Thoracic aorta (tissue), 2 donors: ENCODE measurements around the gene ANTXR1. TPM values are rescaled to one million over a fixed set of nuclear protein-coding genes. Genes with fewer than 3 reads are reported as not detected.
A peak's percentile ranks its signal among the peaks of the same experiment; 100 is the strongest.

ENCODE experiments used
- ATAC-seq: fragments of 150-250 bp; one replicate; pipeline ENCODE4 v1.8.0; 2017; ENCODE audit warnings: low read depth; ENCODE audit not compliant: insufficient number of reproducible peaks, low FRiP score
- DNase-seq: peaks from one replicate; pipeline ENCODE4 v3.0.0-alpha.2; 2020; ENCODE audit warnings: low spot score
- H3K27ac ChIP-seq, 2 donors: fragments of 200-600 bp; sonication (generic); 1 replicate in 1 of 2; 2 replicates in 1 of 2; pipeline ENCODE4 v1.5.1; 2016; ENCODE audit warnings: mild to moderate bottlenecking in 2 of 2, moderate library complexity in 2 of 2
- H3K27me3 ChIP-seq: fragments of 200-600 bp; sonication (generic); replicated peaks from 2 replicates; pipeline ENCODE4 v1.6.0; 2016; ENCODE audit warnings: mild to moderate bottlenecking; ENCODE audit not compliant: insufficient read depth
- H3K36me3 ChIP-seq: fragments of 200-600 bp; sonication (generic); one replicate; pipeline ENCODE4 v1.5.1; 2016
- H3K4me1 ChIP-seq, 2 donors: fragments of 200-600 bp; sonication (generic); 1 replicate in 1 of 2; 2 replicates in 1 of 2; pipeline versions ENCODE4 v1.5.1 to v1.6.0; 2016; ENCODE audit warnings: low read depth in 2 of 2, mild to moderate bottlenecking in 1 of 2; ENCODE audit not compliant: control insufficient read depth in 1 of 2
- H3K4me3 ChIP-seq: fragments of 200-600 bp; sonication (generic); 2 replicates; pipeline ENCODE4 v1.5.1; 2016; ENCODE audit warnings: mild to moderate bottlenecking
- H3K9me3 ChIP-seq: fragments of 200-600 bp; sonication (generic); 2 replicates; pipeline ENCODE4 v1.5.1; 2016
- CTCF ChIP-seq: fragments of 200-600 bp; sonication (generic); IDR thresholded peaks from one replicate; pipeline ENCODE4 v1.5.1; 2019; ENCODE audit warnings: antibody characterized with exemption
- total RNA-seq, 2 donors: library from RNA; depleted of rRNA; stranded (reverse); fragments of >200 nt; gene quantifications; one replicate each; pipeline versions ENCODE4 v1.1.0 to v1.2.3, GENCODE V29; 2016

Gene ANTXR1
- total RNA-seq, 2 donors from 2014 or later = 253 to 313 TPM

- DNase-seq (no peak), ATAC-seq (no peak)
- Histone ChIP-seq H3K36me3 (no peaks in the 10 kb centered on the region), H3K4me1 (peaks cover 27 to 59% of the 10 kb centered on the region in 2 donors), H3K27me3 (no peaks in the 10 kb centered on the region), H3K27ac (peak overlapping the region; percentile 21 to 62), H3K9me3 (no peaks in the 10 kb centered on the region), H3K4me3 (peak overlapping the region; percentile 97)
- TF ChIP-seq CTCF = no peak
Measured at GRCh38 chr2:69017080-69017479, 4.1 kb downstream of the ANTXR1 start.

- ATAC-seq (no peak), DNase-seq (no peak)
- H3K27me3 ChIP-seq = no peaks in the 10 kb centered on the region
Measured at GRCh38 chr2:69017835-69018234, 4.9 kb downstream of the ANTXR1 start.

GRCh38 chr2:69018678-69019095 is 5.7 kb downstream of the ANTXR1 start:
- no peak for DNase-seq
- Histone ChIP-seq H3K4me1 (peaks cover 31 to 72% of the 10 kb centered on the region in 2 donors), H3K27me3 (no peaks in the 10 kb centered on the region), H3K36me3 (no peaks in the 10 kb centered on the region), H3K27ac (peak overlapping the region in 1 of 2 donors; percentile 15), H3K4me3 (no peak overlapping the region), H3K9me3 (no peaks in the 10 kb centered on the region)
- TF ChIP-seq CTCF = no peak
- no peak for ATAC-seq

More at GRCh38 chr2:69017835-69018234, 4.9 kb downstream of the ANTXR1 start:
- Histone ChIP-seq H3K4me3 (peak overlapping the region; percentile 97), H3K9me3 (no peaks in the 10 kb centered on the region), H3K36me3 (no peaks in the 10 kb centered on the region), H3K27ac (peak overlapping the region in 1 of 2 donors; percentile 21), H3K4me1 (peaks cover 31 to 65% of the 10 kb centered on the region in 2 donors)
- no peak for TF ChIP-seq CTCF

- no peaks in the 10 kb centered on the region for H3K27me3 ChIP-seq
- DNase-seq (no peak), ATAC-seq (no peak)
- no peaks in the 10 kb centered on the region for H3K9me3 ChIP-seq
- H3K36me3 ChIP-seq = no peaks in the 10 kb centered on the region
- peaks cover 30 to 87% of the 10 kb centered on the region in 2 donors for H3K4me1 ChIP-seq
- H3K27ac ChIP-seq = peak overlapping the region in 1 of 2 donors; percentile 16
- TF ChIP-seq CTCF = no peak
- H3K4me3 ChIP-seq = peak overlapping the region; percentile 15
Measured at GRCh38 chr2:69020496-69021426, 7.8 kb downstream of the ANTXR1 start.

GRCh38 chr2:69021727-69022126 is 8.7 kb downstream of the ANTXR1 start:
- peak overlapping the region in 1 of 2 donors; percentile 16 for H3K27ac ChIP-seq
- TF ChIP-seq CTCF = no peak
- H3K9me3 ChIP-seq = no peaks in the 10 kb centered on the region
- ATAC-seq (no peak), DNase-seq (no peak)
- H3K4me3 ChIP-seq = no peak overlapping the region
- no peaks in the 10 kb centered on the region for H3K27me3 ChIP-seq
- no peaks in the 10 kb centered on the region for H3K36me3 ChIP-seq
- H3K4me1 ChIP-seq = peaks cover 34 to 79% of the 10 kb centered on the region in 2 donors
